Measurements from ENCODE around the gene SULT1C3. TPM values are rescaled to one million over a fixed set of nuclear protein-coding genes. Genes with fewer than 3 reads are reported as not detected.

The SULT1C3 gene
- not detected in 2 replicates for total RNA-seq

DNA sequence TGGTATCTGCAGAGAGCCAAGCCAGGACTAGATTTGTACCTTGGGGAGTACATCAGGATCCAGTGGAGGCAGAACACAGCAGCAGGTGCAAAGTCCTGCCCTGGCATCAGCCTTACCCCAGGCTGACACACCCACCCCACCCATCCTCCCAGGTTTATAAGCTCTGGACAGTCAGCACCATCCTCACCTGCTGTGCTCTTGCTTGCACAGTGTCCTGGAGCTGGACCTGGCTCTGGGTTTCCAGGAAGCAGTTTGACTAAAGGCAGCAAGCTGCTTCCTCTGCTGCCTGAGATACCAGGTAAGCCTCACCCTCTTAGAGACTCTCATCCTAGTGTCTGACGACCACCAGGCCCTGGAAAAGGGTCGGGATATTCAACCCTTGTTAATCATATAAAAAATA, at the start of gene SULT1C3:
Gene SULT1C3, plus strand, starts transcription at position 183 of the 400 bp plus-strand sequence. CDS start 7,227 bp downstream, outside the sequence.

DNA sequence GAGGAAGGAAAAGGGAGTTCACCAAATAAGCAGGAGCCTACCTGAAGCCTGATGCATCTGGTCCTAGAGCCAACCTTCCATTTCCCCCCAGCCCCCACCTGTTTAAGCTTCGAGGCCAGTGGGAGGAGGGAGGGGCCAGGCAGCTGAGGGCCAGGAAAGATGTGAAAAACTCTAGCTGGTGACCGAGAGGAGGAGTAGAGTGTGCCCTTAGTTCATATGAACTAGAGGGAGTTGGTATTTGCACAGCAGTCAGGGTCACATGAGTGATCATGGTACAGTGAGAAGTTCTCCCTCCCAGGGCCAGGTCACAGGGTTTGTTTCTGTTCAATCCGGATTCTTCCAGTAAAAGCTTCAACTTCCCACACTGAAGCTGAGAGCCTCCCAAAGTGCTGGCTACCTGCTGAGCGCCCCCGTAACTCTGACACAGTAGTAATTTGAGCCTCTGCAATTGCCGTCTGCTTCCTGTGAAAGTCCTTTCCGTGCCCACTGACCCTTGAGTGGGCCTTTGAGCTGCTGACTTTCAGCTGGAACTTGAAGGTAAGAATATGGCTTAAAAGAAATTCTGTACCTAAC, 48.9 kb downstream of the SULT1C3 start, which contains the start of gene SULT1C2:
Gene SULT1C2, plus strand, starts transcription at position 362 of the 573 bp plus-strand sequence. CDS start 4,773 bp downstream, outside the sequence.

Other genes with a start within 250 kb of the SULT1C3 start
- 0.21 and 0.72 TPM in 2 replicates for gene SULT1C2, start 48.9 kb downstream of the SULT1C3 start, total RNA-seq
- gene SULT1C4, start 138.0 kb downstream of the SULT1C3 start, total RNA-seq = 4.8 TPM in 1 of 2 replicates, not detected in the other
- 10.4 and 10.8 TPM in 2 replicates for gene GCC2, start 209.2 kb downstream of the SULT1C3 start, total RNA-seq